Stomach smooth muscle (tissue), 2 donors: Measurements from ENCODE around the gene RHBDD1.
"Not testable (repeated sequence)": the region's sequence is repeated elsewhere in the genome, so short reads cannot be mapped to it uniquely, and the experiment has no call there.

ENCODE experiments used
- H3K27ac ChIP-seq: one replicate; pipeline ENCODE4 v1.7.0; 2013; ENCODE audit warnings: mild to moderate bottlenecking, low read length, inconsistent platforms
- H3K27me3 ChIP-seq, 2 donors: one replicate each; pipeline ENCODE4 v1.7.0; 2013; ENCODE audit warnings: low read length in 2 of 2; ENCODE audit not compliant: insufficient read depth in 2 of 2, control insufficient read depth in 1 of 2
- H3K36me3 ChIP-seq, 2 donors: one replicate each; pipeline ENCODE4 v1.7.0; 2013; ENCODE audit warnings: low read length in 2 of 2; ENCODE audit not compliant: control insufficient read depth in 2 of 2, insufficient read depth in 2 of 2
- H3K4me1 ChIP-seq: one replicate; pipeline ENCODE4 v1.7.0; 2013; ENCODE audit warnings: low read length; ENCODE audit not compliant: control insufficient read depth, insufficient read depth
- H3K4me3 ChIP-seq, 2 donors: one replicate each; pipeline ENCODE4 v1.7.0; 2013; ENCODE audit warnings: low read length in 2 of 2
- H3K9ac ChIP-seq, 2 donors: one replicate each; pipeline ENCODE4 v1.7.0; 2013; ENCODE audit warnings: low read length in 2 of 2, mild to moderate bottlenecking in 1 of 2
- H3K9me3 ChIP-seq, 2 donors: one replicate each; pipeline ENCODE4 v1.7.0; 2013; ENCODE audit warnings: low read length in 2 of 2; ENCODE audit not compliant: control insufficient read depth in 2 of 2
- donor health status: healthy.
- donor health status: Pancreatic carcinoma.

Gene RHBDD1

GRCh38 chr2:226832061-226832460 lies 3.8 kb upstream of the RHBDD1 start:
- Histone ChIP-seq H3K27me3 (no peaks in the 10 kb centered on the region), H3K4me3 (no peak overlapping the region), H3K27ac (no peak overlapping the region), H3K36me3 (peaks cover 0 to 2% of the 10 kb centered on the region in 2 donors), H3K4me1 (peaks cover 14% of the 10 kb centered on the region), H3K9me3 (no peaks in the 10 kb centered on the region), H3K9ac (no peak overlapping the region)

- peak overlapping the region; percentile 91 to 93 for H3K4me3 ChIP-seq
- not testable (repeated sequence) for H3K36me3 ChIP-seq, H3K9me3 ChIP-seq, H3K27ac ChIP-seq, H3K27me3 ChIP-seq
- peak overlapping the region; percentile 79 to 81 for H3K9ac ChIP-seq
- H3K4me1 ChIP-seq = peaks cover 19% of the 10 kb centered on the region
These were observed 974 bp upstream of the RHBDD1 start for GRCh38 chr2:226834880-226835279.

DNA sequence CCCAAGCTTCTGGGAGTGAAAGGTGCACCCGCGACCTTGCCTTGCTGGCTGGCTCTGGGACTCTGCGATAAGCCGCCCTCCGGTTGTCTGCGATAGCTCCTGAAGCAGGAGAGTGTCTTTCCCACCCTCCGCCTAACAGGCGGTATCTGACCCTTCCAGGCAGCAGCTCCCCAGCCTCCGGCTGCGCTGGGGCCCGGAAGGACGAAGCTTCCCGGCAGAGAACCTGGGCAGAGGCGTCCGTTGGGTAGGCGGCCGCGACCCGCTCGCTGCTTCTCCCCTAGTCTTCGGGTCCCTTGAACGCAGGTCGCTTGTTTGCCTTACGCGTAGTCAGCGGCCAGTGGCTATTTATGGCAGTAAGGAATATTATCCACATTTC lies 446 bp upstream of the RHBDD1 start:
- peaks cover 0 to 2% of the 10 kb centered on the region in 2 donors for H3K36me3 ChIP-seq
- peak overlapping the region; percentile 79 to 81 for H3K9ac ChIP-seq
- peaks cover 19% of the 10 kb centered on the region for H3K4me1 ChIP-seq
- H3K4me3 ChIP-seq = peak overlapping the region; percentile 91 to 93
- H3K27me3 ChIP-seq = no peaks in the 10 kb centered on the region
- H3K27ac ChIP-seq = peak overlapping the region; percentile 98
- no peaks in the 10 kb centered on the region for H3K9me3 ChIP-seq

DNA sequence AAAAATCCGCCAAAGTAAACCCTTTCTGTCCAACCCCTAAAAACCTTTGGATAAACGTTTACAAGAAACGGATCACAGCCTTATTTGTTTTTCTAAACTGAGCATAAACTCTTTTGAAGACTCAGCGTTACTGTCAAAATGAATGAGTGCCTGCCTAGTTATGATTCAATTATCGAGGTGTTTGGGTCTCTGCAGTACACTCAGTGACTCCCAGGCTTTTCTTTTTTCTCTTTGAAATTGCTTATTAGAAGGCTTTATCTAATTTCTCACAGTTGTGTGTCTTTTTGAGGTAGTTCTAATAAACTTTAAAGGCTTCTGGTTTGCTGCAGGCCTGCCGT lies 663 bp downstream of the RHBDD1 start:
- Histone ChIP-seq H3K4me1 (peaks cover 19% of the 10 kb centered on the region), H3K9ac (peak overlapping the region; percentile 81 to 92), H3K27ac (peak overlapping the region; percentile 98), H3K27me3 (no peaks in the 10 kb centered on the region), H3K36me3 (no peaks in the 10 kb centered on the region), H3K9me3 (no peaks in the 10 kb centered on the region), H3K4me3 (peak overlapping the region; percentile 91 to 93)

GRCh38 chr2:226837334-226837733 lies 1.5 kb downstream of the RHBDD1 start:
- H3K27ac ChIP-seq = peak overlapping the region; percentile 98
- no peaks in the 10 kb centered on the region for H3K36me3 ChIP-seq
- H3K27me3 ChIP-seq = no peaks in the 10 kb centered on the region
- peaks cover 19% of the 10 kb centered on the region for H3K4me1 ChIP-seq
- H3K9ac ChIP-seq = peak overlapping the region in 1 of 2 donors; percentile 81
- H3K4me3 ChIP-seq = no peak overlapping the region
- H3K9me3 ChIP-seq = no peaks in the 10 kb centered on the region

- Histone ChIP-seq H3K27me3 (no peaks in the 10 kb centered on the region), H3K36me3 (no peaks in the 10 kb centered on the region), H3K4me1 (peaks cover 19% of the 10 kb centered on the region), H3K4me3 (no peak overlapping the region), H3K27ac (no peak overlapping the region), H3K9me3 (no peaks in the 10 kb centered on the region), H3K9ac (no peak overlapping the region)
These were observed 2.1 kb downstream of the RHBDD1 start for GRCh38 chr2:226837787-226838603.

DNA sequence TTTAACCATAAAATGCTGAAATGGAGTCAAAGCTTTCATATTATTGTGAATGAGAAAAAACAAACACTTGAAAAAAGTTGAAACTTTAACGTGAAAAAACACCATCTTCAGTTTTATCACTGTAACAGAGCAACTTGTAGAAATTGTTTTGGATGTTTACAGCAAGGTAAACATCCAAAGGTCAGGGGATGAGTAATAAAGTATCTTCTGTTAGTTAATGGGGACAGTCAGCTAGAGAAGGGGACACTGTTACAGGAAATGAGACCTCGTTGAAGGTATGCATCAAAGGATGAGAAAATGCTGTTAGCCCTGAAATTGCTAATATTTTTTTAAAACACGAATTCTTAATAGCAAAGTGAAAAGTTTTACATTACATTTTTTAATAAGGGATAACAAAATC lies 2.9 kb downstream of the RHBDD1 start:
- Histone ChIP-seq H3K27ac (no peak overlapping the region), H3K4me3 (no peak overlapping the region), H3K4me1 (peaks cover 19% of the 10 kb centered on the region), H3K36me3 (no peaks in the 10 kb centered on the region), H3K9me3 (no peaks in the 10 kb centered on the region), H3K9ac (no peak overlapping the region), H3K27me3 (no peaks in the 10 kb centered on the region)

DNA sequence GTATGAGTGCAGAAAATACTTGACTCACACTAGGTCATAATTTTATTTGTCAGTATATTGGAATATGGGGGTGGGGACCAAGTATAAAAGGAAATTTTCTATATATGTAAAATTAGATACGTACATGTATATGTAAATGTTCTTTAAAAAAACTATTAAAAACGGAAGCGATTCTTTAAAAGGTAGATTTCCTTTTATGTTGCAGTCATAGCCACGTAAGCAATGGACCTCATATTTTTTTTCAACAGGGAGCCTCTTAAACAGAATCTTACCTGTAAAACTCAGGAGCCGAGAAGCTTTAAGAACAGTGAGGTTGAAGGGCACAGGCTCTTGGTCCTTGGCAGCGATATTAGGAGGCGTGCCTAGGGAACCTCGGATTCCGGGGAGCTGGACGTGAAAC lies 3.3 kb downstream of the RHBDD1 start:
- no peak overlapping the region for H3K4me3 ChIP-seq
- peaks cover 19% of the 10 kb centered on the region for H3K4me1 ChIP-seq
- no peak overlapping the region for H3K27ac ChIP-seq

GRCh38 chr2:226839951-226840350 lies 4.1 kb downstream of the RHBDD1 start:
- Histone ChIP-seq H3K9me3 (no peaks in the 10 kb centered on the region), H3K27ac (no peak overlapping the region), H3K36me3 (no peaks in the 10 kb centered on the region), H3K27me3 (no peaks in the 10 kb centered on the region), H3K4me3 (no peak overlapping the region), H3K9ac (no peak overlapping the region), H3K4me1 (peaks cover 19% of the 10 kb centered on the region)

More for the DNA sequence above, 3.3 kb downstream of the RHBDD1 start:
- Histone ChIP-seq H3K9me3 (no peaks in the 10 kb centered on the region), H3K36me3 (no peaks in the 10 kb centered on the region), H3K27me3 (no peaks in the 10 kb centered on the region), H3K9ac (no peak overlapping the region)

GRCh38 chr2:226843001-226843400 lies 7.1 kb downstream of the RHBDD1 start:
- not testable (repeated sequence) for H3K9me3 ChIP-seq, H3K9ac ChIP-seq, H3K4me1 ChIP-seq, H3K4me3 ChIP-seq, H3K27me3 ChIP-seq, H3K36me3 ChIP-seq, H3K27ac ChIP-seq

- no peaks in the 10 kb centered on the region for H3K36me3 ChIP-seq
- no peak overlapping the region for H3K9ac ChIP-seq
- no peaks in the 10 kb centered on the region for H3K27me3 ChIP-seq
- H3K4me1 ChIP-seq = no peaks in the 10 kb centered on the region
- H3K27ac ChIP-seq = no peak overlapping the region
- no peaks in the 10 kb centered on the region for H3K9me3 ChIP-seq
- H3K4me3 ChIP-seq = peak overlapping the region in 1 of 2 donors; percentile 28
These were observed 9.7 kb downstream of the RHBDD1 start for GRCh38 chr2:226845386-226846116.
